ENCODE results near the gene CENPN.

CENPN gene

GRCh38 chr16:81077076-81077940 lies 70.3 kb downstream of the CENPN start, which contains the start of gene C16orf46:
Gene C16orf46, minus strand, starts transcription at chr16:81077238. Its CDS starts 13,283 bp downstream, at chr16:81063955.
- peak; percentile 97 for DNase-seq (ENCODE audit: low spot score)

- DNase-seq (ENCODE audit: low spot score) = no peak
Measured at GRCh38 chr16:81080233-81080632, 73.2 kb downstream of the CENPN start.

- no peak for DNase-seq (ENCODE audit: low spot score)
Measured at GRCh38 chr16:81081014-81081413, 74.0 kb downstream of the CENPN start.

Data from activated CD4-positive, alpha-beta T cell treated with anti-CD3 and anti-CD28 coated beads, Interleukin-2, Interleukin-4, amounts not matched to agents 100 ng/mL and 50 ng/mL, durations not matched to agents 16 hours and 8 hours (primary cell).